IMR-90 (cell line): Measurements from ENCODE around the gene UBE2E2. TPM values are rescaled to one million over a fixed set of nuclear protein-coding genes. Genes with fewer than 3 reads are reported as not detected.

Experiments
- ATAC-seq: fragments of 200-7000 bp; cut with Tn5 transposase; 2 replicates; pipeline ENCODE4 v1.9.1; 2020; ENCODE audit warnings: low read depth, mild to moderate bottlenecking, moderate library complexity
- BruUV-seq: library from RNA; stranded (reverse); fragments of 400-500 nt; replicated peaks from 2 replicates; lab custom pipeline; 2021; lab: Mats Ljungman, UMichigan
- CTCF ChIA-PET: fragments of 300-600 bp; formaldehyde crosslinking; extraction: SDS; loops from one replicate; lab custom pipeline; 2021; ENCODE audit warnings: antibody characterized with exemption; lab: Yijun Ruan, JAX
- POLR2A ChIA-PET: fragments of 300-600 bp; sonication (Branson Sonifier 250); formaldehyde crosslinking; loops from one replicate; lab custom pipeline; 2022; ENCODE audit warnings: antibody characterized with exemption; ENCODE audit not compliant: unreplicated experiment; lab: Charles Lee
- DNase-seq: peaks from one replicate; pipeline ENCODE4 v3.0.0; 2013
- H2AFZ ChIP-seq: replicated peaks from 2 replicates; pipeline ENCODE3; 2013; ENCODE audit warnings: low read length, mild to moderate bottlenecking; ENCODE audit not compliant: poor library complexity
- H2AK5ac ChIP-seq: 2 replicates; pipeline ENCODE4 v1.6.1; 2013; ENCODE audit warnings: low read depth, low read length, inconsistent platforms
- H2AK9ac ChIP-seq: replicated peaks from 2 replicates; pipeline ENCODE3; 2013; ENCODE audit warnings: mild to moderate bottlenecking, low read depth, low read length, moderate library complexity; ENCODE audit not compliant: poor library complexity
- H2BK120ac ChIP-seq: 2 replicates; pipeline ENCODE4 v1.6.1; 2013; ENCODE audit warnings: low read depth, low read length, inconsistent platforms
- H2BK15ac ChIP-seq: 3 replicates; pipeline ENCODE4 v1.6.1; 2013; ENCODE audit warnings: low read depth, low read length, inconsistent platforms
- H2BK20ac ChIP-seq: 2 replicates; pipeline ENCODE4 v1.6.1; 2013; ENCODE audit warnings: low read depth, mild to moderate bottlenecking, inconsistent platforms, low read length, moderate library complexity
- H2BK5ac ChIP-seq: 2 replicates; pipeline ENCODE4 v1.6.1; 2013; ENCODE audit warnings: mild to moderate bottlenecking, low read depth, low read length, inconsistent platforms; ENCODE audit not compliant: poor library complexity, severe bottlenecking
- H3K14ac ChIP-seq: replicated peaks from 2 replicates; pipeline ENCODE4 v1.6.1; 2013; ENCODE audit warnings: low read depth, low read length, inconsistent platforms
- H3K18ac ChIP-seq: 2 replicates; pipeline ENCODE4 v1.6.1; 2013; ENCODE audit warnings: low read depth, low read length, control low read depth
- H3K23ac ChIP-seq: 2 replicates; pipeline ENCODE4 v1.6.1; 2013; ENCODE audit warnings: low read depth, low read length, inconsistent platforms
- H3K27ac ChIP-seq: 2 replicates; pipeline ENCODE4 v1.5.1; 2013; ENCODE audit warnings: mild to moderate bottlenecking, control low read depth, low read length; ENCODE audit not compliant: insufficient read depth
- H3K27me3 ChIP-seq: 2 replicates; pipeline ENCODE4 v1.6.1; 2013; ENCODE audit warnings: low read length; ENCODE audit not compliant: control insufficient read depth, insufficient read depth
- H3K36me3 ChIP-seq: 2 replicates; pipeline ENCODE4 v1.6.1; 2013; ENCODE audit warnings: low read length, mixed read lengths; ENCODE audit not compliant: control insufficient read depth, insufficient read depth
- H3K4ac ChIP-seq: 2 replicates; pipeline ENCODE4 v1.6.1; 2013; ENCODE audit warnings: low read depth, low read length, inconsistent platforms
- H3K4me1 ChIP-seq: 2 replicates; pipeline ENCODE4 v1.6.1; 2013; ENCODE audit warnings: low read length, mixed read lengths; ENCODE audit not compliant: control insufficient read depth, insufficient read depth
- H3K4me2 ChIP-seq: 2 replicates; pipeline ENCODE4 v1.6.1; 2013; ENCODE audit warnings: low read depth, mild to moderate bottlenecking, control low read depth, low read length, moderate library complexity
- H3K4me3 ChIP-seq: 2 replicates; pipeline ENCODE4 v1.5.1; 2013; ENCODE audit warnings: low read depth, mild to moderate bottlenecking, control low read depth, low read length, moderate library complexity; ENCODE audit not compliant: insufficient read depth
- H3K56ac ChIP-seq: 2 replicates; pipeline ENCODE4 v1.6.1; 2013; ENCODE audit warnings: low read length, inconsistent platforms; ENCODE audit not compliant: insufficient read depth; ENCODE audit errors: extremely low read depth
- H3K79me1 ChIP-seq, 2 experiments: 2 replicates each; pipeline ENCODE4 v1.6.1; 2013; ENCODE audit warnings: low read length in 2 of 2, inconsistent platforms in 1 of 2, low read depth in 1 of 2
- H3K9ac ChIP-seq: 2 replicates; pipeline ENCODE4 v1.6.1; 2013; ENCODE audit warnings: low read depth, low read length, control low read depth
- H3K9me1 ChIP-seq: 2 replicates; pipeline ENCODE4 v1.6.1; 2013; ENCODE audit warnings: low read length, inconsistent platforms; ENCODE audit not compliant: insufficient read depth
- H3K9me3 ChIP-seq: 2 replicates; pipeline ENCODE4 v1.6.1; 2013; ENCODE audit warnings: low read length; ENCODE audit not compliant: control insufficient read depth, insufficient read depth
- H4K20me1 ChIP-seq: 2 replicates; pipeline ENCODE4 v1.6.1; 2013; ENCODE audit warnings: low read length, inconsistent platforms; ENCODE audit not compliant: insufficient read depth
- H4K5ac ChIP-seq: 2 replicates; pipeline ENCODE4 v1.6.1; 2013; ENCODE audit warnings: mild to moderate bottlenecking, low read depth, low read length, control low read depth
- H4K8ac ChIP-seq, 2 experiments: 2 replicates each; pipeline ENCODE4 v1.6.1; 2013; ENCODE audit warnings: low read depth in 2 of 2, low read length in 2 of 2, control low read depth in 1 of 2, inconsistent platforms in 1 of 2
- H4K91ac ChIP-seq: 2 replicates; pipeline ENCODE4 v1.6.1; 2013; ENCODE audit warnings: low read depth, low read length, inconsistent platforms; ENCODE audit not compliant: insufficient read depth
- BHLHE40 ChIP-seq: fragments of 150-350 bp; IDR thresholded peaks from 2 replicates; pipeline ENCODE4 v1.6.1; 2016; ENCODE audit warnings: mild to moderate bottlenecking, low read depth, low read length
- CHD1 ChIP-seq: IDR thresholded peaks from 2 replicates; pipeline ENCODE4 v1.6.1; 2012; ENCODE audit warnings: low read depth, low read length, improper control_type of control experiment
- CTCF ChIP-seq: conservative IDR thresholded peaks from 2 replicates; pipeline ENCODE4 v1.5.1; 2012; ENCODE audit warnings: mild to moderate bottlenecking, low read depth, low read length, improper control_type of control experiment
- FOS ChIP-seq: fragments of 150-350 bp; IDR thresholded peaks from 2 replicates; pipeline ENCODE4 v1.6.1; 2016; ENCODE audit warnings: low read depth, low read length
- MAFK ChIP-seq: IDR thresholded peaks from 2 replicates; pipeline ENCODE4 v1.6.1; 2012; ENCODE audit warnings: low read depth, low read length, improper control_type of control experiment
- MAZ ChIP-seq: IDR thresholded peaks from 2 replicates; pipeline ENCODE4 v1.6.1; 2012; ENCODE audit warnings: low read depth, mild to moderate bottlenecking, low read length, improper control_type of control experiment, moderate library complexity, borderline replicate concordance
- NFE2L2 ChIP-seq: fragments of 150-350 bp; IDR thresholded peaks from 2 replicates; pipeline ENCODE4 v1.6.1; 2016; ENCODE audit warnings: low read depth, mild to moderate bottlenecking, low read length
- POLR2A ChIP-seq: IDR thresholded peaks from 2 replicates; pipeline ENCODE4 v1.6.1; 2012; ENCODE audit warnings: mild to moderate bottlenecking, low read depth, low read length
- RAD21 ChIP-seq: IDR thresholded peaks from 2 replicates; pipeline ENCODE4 v1.6.1; 2012; ENCODE audit warnings: low read length, improper control_type of control experiment
- RCOR1 ChIP-seq: IDR thresholded peaks from 2 replicates; pipeline ENCODE4 v1.6.1; 2012; ENCODE audit warnings: mild to moderate bottlenecking, low read length, improper control_type of control experiment; ENCODE audit not compliant: insufficient replicate concordance
- RFX5 ChIP-seq: IDR thresholded peaks from 2 replicates; pipeline ENCODE4 v1.8.0; 2012; ENCODE audit warnings: low read depth, mild to moderate bottlenecking, low read length, moderate library complexity
- SMC3 ChIP-seq: fragments of 150-350 bp; IDR thresholded peaks from 2 replicates; pipeline ENCODE4 v1.6.1; 2016; ENCODE audit warnings: low read depth, mild to moderate bottlenecking, antibody characterized with exemption, low read length, moderate library complexity
- USF2 ChIP-seq: fragments of 150-350 bp; IDR thresholded peaks from 2 replicates; pipeline ENCODE4 v1.6.1; 2017; ENCODE audit warnings: mild to moderate bottlenecking, antibody characterized with exemption, low read length, low read depth
- WGBS, 2 experiments: methylation state at CpG; one replicate each; pipeline versions ENCODE4 v1.1.5 to v1.1.7; 2013; ENCODE audit warnings: missing lambda C conversion rate in 2 of 2; ENCODE audit not compliant: insufficient read length in 1 of 2; ENCODE audit errors: extremely low coverage in 2 of 2; 5-methylcytosine and 5-hydroxymethylcytosine counted together
- dilution Hi-C: fragments of 300-500 bp; cut with HindIII; formaldehyde crosslinking; loops from one replicate; pipeline ENCODE4 v1.14.3; 2018; ENCODE audit warnings: low sequenced_read_pairs; ENCODE audit not compliant: unreplicated experiment
- in situ Hi-C: fragments of 300-500 bp; cut with MboI; formaldehyde crosslinking; loops from 3 replicates; pipeline ENCODE4 v1.14.3; 2019; ENCODE audit warnings: low sequenced_read_pairs, inconsistent platforms, mixed read lengths
- intact Hi-C: fragments of 100-400 bp; cut with micrococcal nuclease; formaldehyde crosslinking; loops from 2 replicates; pipeline ENCODE4 v1.10.0; 2022
- polyA plus RNA-seq, 3 experiments: library from polyadenylated mRNA; depleted of rRNA; stranded (reverse); fragments of >200 nt; gene quantifications; 2 replicates each; pipeline ENCODE4 v1.2.3, GENCODE V29; 2012; ENCODE audit warnings: low replicate concordance in 1 of 3
- total RNA-seq: library from RNA; depleted of rRNA; stranded (reverse); fragments of >200 nt; gene quantifications from 2 replicates; pipeline ENCODE4 v1.2.3, GENCODE V29; 2012
- TF ChIP-seq, protein P1 (sequence below): fragments of 150-350 bp; IDR thresholded peaks from 2 replicates; pipeline ENCODE4 v1.6.1; 2016; ENCODE audit warnings: low read depth, mild to moderate bottlenecking, low read length, moderate library complexity, borderline replicate concordance

Gene UBE2E2
- total and polyA plus RNA-seq, 2 of the 4 experiments (the other 2 are of a cell fraction): 18.6 to 32.7 TPM

- BruUV-seq: no TSS peak
- DNase-seq: no peak
- no peak overlapping the region for H2BK20ac ChIP-seq
- H3K56ac ChIP-seq: no peak overlapping the region
- H2BK5ac ChIP-seq: no peak overlapping the region
- no peak overlapping the region for H3K4me3 ChIP-seq
- H3K27me3 ChIP-seq: no peaks in the 10 kb centered on the region
- no peak overlapping the region for H3K23ac ChIP-seq
- no peak overlapping the region for H3K4ac ChIP-seq
- H3K9ac ChIP-seq: no peak overlapping the region
- TF ChIP-seq, protein P1, sequence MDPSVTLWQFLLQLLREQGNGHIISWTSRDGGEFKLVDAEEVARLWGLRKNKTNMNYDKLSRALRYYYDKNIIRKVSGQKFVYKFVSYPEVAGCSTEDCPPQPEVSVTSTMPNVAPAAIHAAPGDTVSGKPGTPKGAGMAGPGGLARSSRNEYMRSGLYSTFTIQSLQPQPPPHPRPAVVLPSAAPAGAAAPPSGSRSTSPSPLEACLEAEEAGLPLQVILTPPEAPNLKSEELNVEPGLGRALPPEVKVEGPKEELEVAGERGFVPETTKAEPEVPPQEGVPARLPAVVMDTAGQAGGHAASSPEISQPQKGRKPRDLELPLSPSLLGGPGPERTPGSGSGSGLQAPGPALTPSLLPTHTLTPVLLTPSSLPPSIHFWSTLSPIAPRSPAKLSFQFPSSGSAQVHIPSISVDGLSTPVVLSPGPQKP: no peak
- TF ChIP-seq RCOR1 (no peak), USF2 (no peak), MAFK (no peak), MAZ (no peak), FOS (no peak), SMC3 (no peak), CTCF (no peak), NFE2L2 (no peak), RFX5 (no peak), BHLHE40 (no peak), POLR2A (no peak), RAD21 (no peak), CHD1 (no peak)
- H3K9me1 ChIP-seq: no peaks in the 10 kb centered on the region
- intact Hi-C loops (no loop called here), dilution Hi-C loops (no loop called here), in situ Hi-C loops (no loop called here)
- WGBS, 2 experiments: no CpG with 5 or more reads among the region's 4 CpGs
- no peak for ATAC-seq
- H2AK9ac ChIP-seq: no peak overlapping the region
- no peaks in the 10 kb centered on the region; the same call in 1 of the 2 replicates for H3K36me3 ChIP-seq
- H4K91ac ChIP-seq: no peak overlapping the region
- no peaks in the 10 kb centered on the region for H3K4me1 ChIP-seq
- H3K9me3 ChIP-seq: peaks cover 12% of the 10 kb centered on the region
- no peak overlapping the region for H2AFZ ChIP-seq
- no peak overlapping the region for H4K5ac ChIP-seq
- no peak overlapping the region for H2BK15ac ChIP-seq
- POLR2A ChIA-PET: no interaction called here
- H4K20me1 ChIP-seq: no peaks in the 10 kb centered on the region
- CTCF ChIA-PET: no interaction called here
- H2AK5ac ChIP-seq: no peak overlapping the region
- no peak overlapping the region for H3K27ac ChIP-seq
- no peak overlapping the region for H3K4me2 ChIP-seq
- H4K8ac ChIP-seq: no peak overlapping the region
- H3K79me1 ChIP-seq: no peaks in the 10 kb centered on the region
- no peak overlapping the region for H2BK120ac ChIP-seq
- no peak overlapping the region for H3K18ac ChIP-seq
- H3K14ac ChIP-seq: no peak overlapping the region
Observed at GRCh38 chr3:23620638-23621015, 417.5 kb downstream of the UBE2E2 start.
